ENCODE results near the gene TTBK2. TPM values are rescaled to one million over a fixed set of nuclear protein-coding genes. Genes with fewer than 3 reads are reported as not detected.

Gene TTBK2
- total RNA-seq, 2 experiments from 2014 or later = 17.2 to 17.7 TPM

DNA sequence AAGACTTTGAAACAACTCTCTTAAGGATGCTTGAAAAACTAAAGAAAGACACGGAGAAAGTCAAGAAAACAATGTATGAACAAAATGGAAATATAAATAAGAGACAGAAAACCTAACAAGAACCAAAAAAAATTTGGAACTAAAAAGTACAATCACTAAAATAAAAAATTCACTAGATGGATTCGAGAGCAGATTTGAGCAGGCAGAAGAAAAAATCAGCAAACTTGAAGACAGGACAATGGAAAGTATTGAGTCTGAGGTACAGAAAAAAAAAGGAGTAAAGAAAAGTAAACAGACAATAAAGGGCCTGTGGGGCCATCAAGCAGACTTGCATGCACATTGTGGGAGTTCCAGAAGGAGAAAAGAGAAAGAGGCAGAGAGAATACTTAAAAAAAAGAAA, 170.3 kb downstream of the TTBK2 start:
- Mint-ChIP-seq H3K9me3 (peaks cover 5% of the 10 kb centered on the region), H3K36me3 (peaks cover 39% of the 10 kb centered on the region), H3K4me3 (no peak overlapping the region), H3K4me1 (peaks cover 4% of the 10 kb centered on the region), H3K27me3 (no peaks in the 10 kb centered on the region), H3K27ac (no peak overlapping the region)
- ATAC-seq (ENCODE audit: low read depth) = no peak
- POLR2A ChIA-PET = no interaction called here
- no peak for DNase-seq

DNA sequence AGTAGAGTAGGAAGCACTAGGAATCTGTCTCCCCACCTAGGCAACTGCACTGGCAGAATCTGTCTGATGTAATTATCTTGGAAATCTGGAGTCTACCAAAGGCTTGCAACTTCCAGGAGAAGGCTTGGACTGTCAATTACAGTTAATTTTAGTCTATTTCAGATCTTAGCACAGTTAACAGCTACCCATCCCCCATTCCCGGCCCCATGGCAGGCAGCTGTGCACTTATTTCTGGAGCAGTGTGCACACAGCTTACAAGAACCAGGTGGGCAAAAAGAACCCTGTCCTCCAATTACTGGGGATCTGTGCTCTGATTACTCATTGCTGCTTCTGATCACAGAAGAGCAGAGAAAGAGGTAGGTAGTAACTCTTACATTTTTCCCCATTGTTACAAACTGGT, 171.3 kb downstream of the TTBK2 start:
- DNase-seq (no peak), ATAC-seq (ENCODE audit: low read depth) (no peak)
- peaks cover 4% of the 10 kb centered on the region for H3K4me1 Mint-ChIP-seq
- H3K4me3 Mint-ChIP-seq = no peak overlapping the region
- no peak overlapping the region for H3K27ac Mint-ChIP-seq
- H3K27me3 Mint-ChIP-seq = no peaks in the 10 kb centered on the region
- peaks cover 5% of the 10 kb centered on the region for H3K9me3 Mint-ChIP-seq
- peaks cover 39% of the 10 kb centered on the region for H3K36me3 Mint-ChIP-seq
- POLR2A ChIA-PET = no interaction called here

DNA sequence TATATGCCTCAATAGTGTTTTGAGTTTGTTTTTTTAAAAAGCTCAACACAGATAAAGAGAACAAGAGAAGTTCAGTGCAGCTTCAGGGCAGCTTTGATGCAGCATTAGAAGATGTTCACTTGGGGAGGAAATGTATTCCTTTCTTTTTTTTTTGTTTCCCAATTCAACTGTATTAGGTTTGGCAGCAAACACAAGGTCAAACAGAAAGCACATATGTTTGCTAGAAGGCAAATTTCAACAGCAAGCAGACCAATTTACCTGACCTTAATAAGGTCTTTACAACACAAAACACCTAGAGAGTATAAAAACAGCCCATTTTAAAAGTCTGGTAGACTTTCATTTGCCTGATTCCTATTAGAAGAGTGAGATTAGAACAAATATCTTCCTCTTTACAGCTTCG, 176.4 kb downstream of the TTBK2 start:
- DNase-seq (no peak), ATAC-seq (ENCODE audit: low read depth) (no peak)
- peaks cover 4% of the 10 kb centered on the region for H3K36me3 Mint-ChIP-seq
- no peaks in the 10 kb centered on the region for H3K9me3 Mint-ChIP-seq
- no peaks in the 10 kb centered on the region for H3K27me3 Mint-ChIP-seq
- H3K27ac Mint-ChIP-seq = no peak overlapping the region
- peaks cover 1% of the 10 kb centered on the region for H3K4me1 Mint-ChIP-seq
- POLR2A ChIA-PET = no interaction called here
- H3K4me3 Mint-ChIP-seq = no peak overlapping the region

DNA sequence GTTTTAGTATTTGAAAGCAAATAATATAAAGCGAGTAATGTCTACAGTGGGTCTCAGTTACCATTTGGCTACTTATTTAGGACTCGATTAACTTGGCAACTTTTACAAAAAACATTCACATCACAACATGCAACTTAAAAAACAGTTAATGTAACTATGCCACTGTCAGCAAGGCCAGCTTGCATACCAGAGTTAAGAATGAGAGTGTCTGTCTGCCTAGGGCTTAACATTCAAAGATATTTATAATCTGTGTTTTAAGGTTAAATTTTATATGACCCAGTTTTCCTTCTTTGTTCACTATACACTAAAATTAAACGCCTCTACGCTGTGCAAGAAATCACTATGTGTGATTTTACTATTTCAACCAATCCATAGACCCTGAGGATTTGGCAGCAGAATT, 178.4 kb downstream of the TTBK2 start:
- Mint-ChIP-seq H3K27ac (no peak overlapping the region), H3K9me3 (no peaks in the 10 kb centered on the region), H3K36me3 (peaks cover 4% of the 10 kb centered on the region), H3K27me3 (no peaks in the 10 kb centered on the region), H3K4me3 (no peak overlapping the region), H3K4me1 (peaks cover 1% of the 10 kb centered on the region)
- DNase-seq (no peak), ATAC-seq (ENCODE audit: low read depth) (no peak)
- POLR2A ChIA-PET = no interaction called here

DNA sequence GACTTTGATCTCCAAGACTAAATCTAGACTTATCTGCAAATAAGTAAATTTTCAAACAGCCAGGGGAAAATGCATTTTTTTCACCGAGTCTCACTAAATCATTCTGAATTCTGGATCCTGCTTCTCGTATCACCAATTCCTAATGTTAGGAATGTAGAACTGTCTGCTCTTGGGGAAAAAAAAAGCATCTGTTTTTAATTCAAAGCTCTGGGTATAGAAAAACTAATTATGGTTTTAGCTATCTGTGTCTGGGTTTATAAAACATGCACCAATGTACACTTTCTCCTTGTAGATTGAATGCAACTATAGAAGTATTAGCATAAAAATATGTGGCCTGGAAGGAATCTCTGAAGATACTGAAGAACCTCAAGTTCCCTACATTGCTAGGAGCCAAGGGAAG, 178.9 kb downstream of the TTBK2 start:
- Mint-ChIP-seq H3K4me3 (no peak overlapping the region), H3K27ac (no peak overlapping the region), H3K9me3 (no peaks in the 10 kb centered on the region), H3K4me1 (peaks cover 1% of the 10 kb centered on the region), H3K36me3 (peaks cover 4% of the 10 kb centered on the region), H3K27me3 (no peaks in the 10 kb centered on the region)
- ATAC-seq (ENCODE audit: low read depth) = no peak
- POLR2A ChIA-PET = no interaction called here
- DNase-seq = no peak

- POLR2A ChIA-PET = interaction anchor here (0.6 to 1.8 kb wide), 3 partner anchors 12 to 157 kb away, joined by 3 to 4 read pairs (median 3); no protein-coding TSS in a partner anchor
- Mint-ChIP-seq H3K4me3 (peak overlapping the region; percentile 79), H3K36me3 (peaks cover 6% of the 10 kb centered on the region), H3K4me1 (peaks cover 9% of the 10 kb centered on the region), H3K27me3 (no peaks in the 10 kb centered on the region), H3K27ac (peak overlapping the region; percentile 80), H3K9me3 (no peaks in the 10 kb centered on the region)
- ATAC-seq (ENCODE audit: low read depth) = no peak
- no peak for DNase-seq
Observed at GRCh38 chr15:42737529-42738328, 182.8 kb downstream of the TTBK2 start.

GRCh38 chr15:42736793-42737528, 183.6 kb downstream of the TTBK2 start, which contains the start of gene CDAN1:
TSS of gene CDAN1 (minus strand) at chr15:42737128. CDS start at chr15:42737102, 26 bp downstream.
- H3K27ac Mint-ChIP-seq = peak within 1 kb of the TSS; percentile 80
- POLR2A ChIA-PET = interaction anchor here (0.6 to 1.8 kb wide), 6 partner anchors 11 to 370 kb away, joined by 3 to 6 read pairs (median 3); no protein-coding TSS in a partner anchor
- no peaks in the 10 kb centered on the region for H3K27me3 Mint-ChIP-seq
- H3K4me3 Mint-ChIP-seq = peak within 1 kb of the TSS; percentile 82
- peak; percentile 96 for DNase-seq
- ATAC-seq (ENCODE audit: low read depth) = peak; percentile 96
- peaks cover 10% of the 10 kb centered on the region for H3K4me1 Mint-ChIP-seq
- H3K9me3 Mint-ChIP-seq = no peaks in the 10 kb centered on the region
- peaks cover 9% of the 10 kb centered on the region for H3K36me3 Mint-ChIP-seq

GRCh38 chr15:42736178-42736792, 184.3 kb downstream of the TTBK2 start:
- H3K4me3 Mint-ChIP-seq = peak overlapping the region; percentile 82
- H3K4me1 Mint-ChIP-seq = peaks cover 10% of the 10 kb centered on the region
- POLR2A ChIA-PET = interaction anchor here (0.8 to 1.5 kb wide), 5 partner anchors 10 to 371 kb away, joined by 3 to 6 read pairs (median 3); no protein-coding TSS in a partner anchor
- H3K36me3 Mint-ChIP-seq = peaks cover 9% of the 10 kb centered on the region
- H3K27me3 Mint-ChIP-seq = no peaks in the 10 kb centered on the region
- DNase-seq (peak; percentile 65), ATAC-seq (ENCODE audit: low read depth) (peak; percentile 19)
- H3K27ac Mint-ChIP-seq = peak overlapping the region; percentile 58
- H3K9me3 Mint-ChIP-seq = no peaks in the 10 kb centered on the region

DNA sequence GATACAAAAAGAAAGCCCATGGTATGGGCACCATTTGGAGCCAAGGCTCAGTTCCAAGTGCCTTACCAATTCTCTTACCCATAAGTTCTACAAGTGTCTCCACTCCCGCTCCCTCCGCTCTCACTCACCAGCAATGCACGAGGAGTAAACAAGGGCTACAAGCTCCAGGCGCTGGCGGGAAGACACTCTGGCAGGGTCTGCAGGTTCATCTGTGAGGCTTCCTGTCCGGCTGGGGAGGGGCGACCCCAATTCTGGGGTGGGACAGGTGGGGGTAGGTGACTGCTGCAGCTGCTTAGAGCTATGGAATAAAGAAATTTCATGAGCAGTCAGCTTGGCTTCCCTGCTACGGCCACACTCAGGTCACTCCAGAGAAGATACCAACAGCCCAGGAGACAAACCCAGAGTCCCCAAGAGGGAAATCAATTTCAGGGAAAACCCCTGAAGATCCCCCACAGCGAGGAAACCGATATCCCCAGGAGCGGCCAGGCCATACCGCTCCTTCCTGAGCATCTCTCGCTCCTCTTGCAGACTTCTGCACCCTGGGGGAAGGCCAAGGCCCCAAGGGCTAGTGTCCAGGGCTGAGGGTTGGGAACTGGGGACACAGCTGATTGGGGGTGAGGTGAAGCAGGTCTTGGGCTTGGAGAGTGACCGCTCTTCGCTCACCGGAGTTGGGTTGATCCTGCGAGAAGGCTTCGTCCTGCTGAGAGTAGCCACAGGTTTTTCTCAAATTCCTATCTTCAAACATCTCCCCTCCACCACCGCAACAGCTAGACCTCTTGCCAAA, 185.0 kb downstream of the TTBK2 start:
- no peaks in the 10 kb centered on the region for H3K9me3 Mint-ChIP-seq
- H3K27ac Mint-ChIP-seq = peak overlapping the region; percentile 58
- POLR2A ChIA-PET = interaction anchor here (0.6 to 1.5 kb wide), 4 partner anchors 9 to 371 kb away, joined by 3 to 5 read pairs (median 3); partner anchors contain the start of gene STARD9
- ATAC-seq (ENCODE audit: low read depth) = no peak
- H3K4me1 Mint-ChIP-seq = peaks cover 10% of the 10 kb centered on the region
- peak overlapping the region; percentile 82 for H3K4me3 Mint-ChIP-seq
- H3K27me3 Mint-ChIP-seq = no peaks in the 10 kb centered on the region
- H3K36me3 Mint-ChIP-seq = peaks cover 12% of the 10 kb centered on the region
- no peak for DNase-seq

DNA sequence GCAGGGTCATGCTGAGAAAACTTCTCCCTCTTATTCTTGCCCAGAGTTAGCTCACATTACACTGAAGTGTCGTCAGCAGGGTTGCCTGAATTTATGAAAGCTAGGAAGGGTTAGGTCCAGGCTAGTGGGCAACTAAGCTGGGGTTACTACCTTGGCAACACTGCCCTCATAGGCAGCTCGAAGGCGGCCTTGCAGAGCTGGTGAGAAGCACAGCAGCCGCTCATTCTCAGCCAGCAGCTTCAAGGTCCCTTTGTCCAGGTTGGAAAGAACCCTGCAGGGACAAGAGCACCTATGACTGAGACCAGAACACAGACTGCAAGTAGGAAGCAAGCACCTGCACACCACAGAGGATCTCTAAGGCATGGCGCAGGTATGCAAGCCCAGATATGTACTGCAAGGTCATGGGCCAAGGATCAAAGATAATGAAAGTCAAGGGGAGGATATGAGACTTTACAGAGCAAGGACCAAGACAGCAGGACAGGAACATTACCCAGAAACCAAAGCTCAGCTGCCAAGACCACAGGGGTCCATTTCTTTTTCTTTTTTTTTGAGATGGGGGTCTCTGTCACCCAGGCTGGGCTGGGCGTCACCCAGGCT, 186.4 kb downstream of the TTBK2 start:
- ATAC-seq (ENCODE audit: low read depth) (no peak), DNase-seq (no peak)
- no peaks in the 10 kb centered on the region for H3K27me3 Mint-ChIP-seq
- no peak overlapping the region for H3K4me3 Mint-ChIP-seq
- H3K36me3 Mint-ChIP-seq = peaks cover 12% of the 10 kb centered on the region
- H3K9me3 Mint-ChIP-seq = no peaks in the 10 kb centered on the region
- H3K27ac Mint-ChIP-seq = peak overlapping the region; percentile 77
- peaks cover 10% of the 10 kb centered on the region for H3K4me1 Mint-ChIP-seq
- POLR2A ChIA-PET = interaction anchor here (0.5 kb wide), 1 partner anchor 12 kb away, joined by 3 read pairs; no protein-coding TSS in a partner anchor

DNA sequence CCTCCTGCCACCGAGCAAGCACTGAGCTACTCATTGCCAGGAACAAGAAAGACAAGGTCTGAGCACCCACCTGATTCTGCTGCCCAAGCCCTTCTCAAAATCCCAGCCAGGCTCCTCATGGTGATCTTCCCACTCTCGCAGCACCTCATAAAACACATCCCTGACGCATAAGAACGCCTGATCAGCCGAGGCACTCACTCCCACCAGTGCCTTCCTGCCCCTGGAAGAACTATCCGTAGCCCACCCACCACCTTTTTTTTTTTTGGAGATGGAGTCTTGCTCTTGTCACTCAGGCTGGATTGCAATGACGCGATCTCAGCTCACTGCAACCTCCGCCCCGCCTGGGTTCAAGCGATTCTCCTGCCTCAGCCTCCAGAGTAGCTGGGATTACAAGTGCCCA, 187.6 kb downstream of the TTBK2 start:
- POLR2A ChIA-PET = interaction anchor here (1.0 kb wide), 1 partner anchor 9 kb away, joined by 3 read pairs; no protein-coding TSS in a partner anchor
- Mint-ChIP-seq H3K4me1 (peaks cover 10% of the 10 kb centered on the region), H3K9me3 (no peaks in the 10 kb centered on the region), H3K36me3 (peaks cover 16% of the 10 kb centered on the region), H3K27me3 (no peaks in the 10 kb centered on the region), H3K4me3 (no peak overlapping the region), H3K27ac (no peak overlapping the region)
- no peak for ATAC-seq (ENCODE audit: low read depth)
- no peak for DNase-seq

DNA sequence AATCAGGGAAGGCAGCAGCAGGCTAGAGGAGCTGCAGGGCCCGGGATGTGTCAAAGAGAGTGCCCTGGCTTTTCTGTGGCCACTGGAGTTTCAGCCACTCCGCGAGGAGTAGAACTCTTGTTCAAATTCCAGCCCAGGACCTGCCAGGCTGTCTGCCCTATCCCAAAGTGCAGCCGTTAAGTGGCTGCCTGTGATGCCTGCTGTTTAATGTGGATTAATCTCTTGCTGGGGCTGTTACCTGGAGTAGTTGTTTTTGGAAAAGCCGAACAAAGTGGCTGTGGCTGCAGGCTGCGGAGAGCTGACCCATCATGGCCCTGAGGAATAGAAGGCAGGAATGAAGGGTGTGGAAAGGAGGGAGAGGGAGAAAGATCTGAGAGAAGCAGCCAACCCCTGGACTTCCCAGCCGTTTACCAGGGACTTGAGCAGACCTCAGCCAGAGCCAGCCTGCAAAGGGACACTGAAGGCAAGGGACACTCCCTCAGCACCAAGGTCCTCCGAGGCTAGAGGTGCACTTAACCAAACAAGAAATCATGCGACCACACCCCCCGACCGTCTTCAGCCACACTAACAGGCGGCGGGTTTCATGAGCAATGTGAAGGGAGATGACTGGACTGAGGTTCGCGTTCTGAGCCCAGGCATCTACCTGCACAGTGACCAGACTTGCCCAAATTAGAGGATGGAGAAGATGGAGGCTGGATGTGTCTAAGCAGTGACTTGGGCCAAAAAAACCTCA, 188.3 kb downstream of the TTBK2 start:
- DNase-seq (no peak), ATAC-seq (ENCODE audit: low read depth) (no peak)
- Mint-ChIP-seq H3K4me3 (no peak overlapping the region), H3K27me3 (no peaks in the 10 kb centered on the region), H3K36me3 (peaks cover 17% of the 10 kb centered on the region), H3K9me3 (no peaks in the 10 kb centered on the region), H3K27ac (peak overlapping the region; percentile 49), H3K4me1 (peaks cover 10% of the 10 kb centered on the region)
- POLR2A ChIA-PET = no interaction called here
